Nephron progenitor cell (in vitro differentiated cells): ENCODE measurements around the gene MAPK9.

Experiments
- DNase-seq: peaks from one replicate; pipeline ENCODE4 v3.0.0; 2021
- H3K27ac Mint-ChIP-seq: 2 replicates; pipeline ENCODE4 v1.8.0; 2021; ENCODE audit warnings: mild to moderate bottlenecking, moderate library complexity, mixed read lengths
- H3K27me3 Mint-ChIP-seq: 2 replicates; pipeline ENCODE4 v1.8.0; 2021; ENCODE audit warnings: mild to moderate bottlenecking, low read depth, mixed read lengths; ENCODE audit not compliant: poor library complexity
- H3K36me3 Mint-ChIP-seq: 2 replicates; pipeline ENCODE4 v1.8.0; 2021; ENCODE audit warnings: low read depth, mixed read lengths
- H3K4me1 Mint-ChIP-seq: 2 replicates; pipeline ENCODE4 v1.8.0; 2021; ENCODE audit warnings: mixed read lengths
- H3K4me3 Mint-ChIP-seq: 2 replicates; pipeline ENCODE4 v1.8.0; 2021; ENCODE audit warnings: mild to moderate bottlenecking, moderate library complexity, mixed read lengths
- H3K9me3 Mint-ChIP-seq: 2 replicates; pipeline ENCODE4 v1.8.0; 2021; ENCODE audit warnings: mild to moderate bottlenecking, moderate library complexity, mixed read lengths
- TF ChIP-seq, protein P1 (sequence below): fragments of 200-600 bp; sonication (generic); IDR thresholded peaks from 2 replicates; pipeline ENCODE4 v1.5.0; 2021; ENCODE audit warnings: antibody characterized with exemption

The MAPK9 gene

DNA sequence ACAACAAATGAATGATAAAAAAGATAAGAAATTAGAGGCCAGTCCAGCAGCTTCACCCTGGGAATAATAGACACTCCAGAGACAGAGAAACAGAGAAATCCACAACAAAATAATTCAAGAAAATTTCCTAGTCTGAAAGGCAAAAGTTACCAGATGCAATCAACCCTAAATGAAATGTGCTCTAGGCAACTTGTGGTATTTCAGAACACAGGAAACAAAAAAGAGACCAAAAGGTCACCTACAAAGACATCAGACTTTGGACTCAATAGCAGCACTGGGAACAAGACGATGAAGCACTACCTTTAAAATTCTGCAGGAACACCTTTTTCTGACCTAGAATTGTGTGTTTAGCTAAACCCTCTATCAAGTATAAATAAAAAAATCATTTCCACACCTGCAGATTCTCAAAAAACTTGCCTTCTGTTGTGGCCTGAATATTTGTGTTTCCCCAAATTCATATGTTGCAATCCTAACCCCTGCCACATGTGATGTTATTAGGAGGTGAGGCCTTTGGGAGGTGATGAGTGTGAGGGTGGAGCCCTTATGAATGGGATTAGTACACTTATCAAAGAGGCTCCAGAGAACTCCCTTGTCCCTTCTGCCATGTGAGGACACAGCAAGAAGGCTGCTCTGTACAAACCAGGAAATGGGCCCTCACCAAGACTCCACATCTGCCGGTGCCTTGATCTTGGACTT, 5.9 kb upstream of the MAPK9 start:
- no peak for DNase-seq
- Mint-ChIP-seq H3K27me3 (peaks cover 7% of the 10 kb centered on the region), H3K4me1 (peaks cover 11% of the 10 kb centered on the region), H3K9me3 (peaks cover 3% of the 10 kb centered on the region), H3K27ac (no peak overlapping the region), H3K4me3 (no peak overlapping the region), H3K36me3 (peaks cover 54% of the 10 kb centered on the region)
- TF ChIP-seq, protein P1, sequence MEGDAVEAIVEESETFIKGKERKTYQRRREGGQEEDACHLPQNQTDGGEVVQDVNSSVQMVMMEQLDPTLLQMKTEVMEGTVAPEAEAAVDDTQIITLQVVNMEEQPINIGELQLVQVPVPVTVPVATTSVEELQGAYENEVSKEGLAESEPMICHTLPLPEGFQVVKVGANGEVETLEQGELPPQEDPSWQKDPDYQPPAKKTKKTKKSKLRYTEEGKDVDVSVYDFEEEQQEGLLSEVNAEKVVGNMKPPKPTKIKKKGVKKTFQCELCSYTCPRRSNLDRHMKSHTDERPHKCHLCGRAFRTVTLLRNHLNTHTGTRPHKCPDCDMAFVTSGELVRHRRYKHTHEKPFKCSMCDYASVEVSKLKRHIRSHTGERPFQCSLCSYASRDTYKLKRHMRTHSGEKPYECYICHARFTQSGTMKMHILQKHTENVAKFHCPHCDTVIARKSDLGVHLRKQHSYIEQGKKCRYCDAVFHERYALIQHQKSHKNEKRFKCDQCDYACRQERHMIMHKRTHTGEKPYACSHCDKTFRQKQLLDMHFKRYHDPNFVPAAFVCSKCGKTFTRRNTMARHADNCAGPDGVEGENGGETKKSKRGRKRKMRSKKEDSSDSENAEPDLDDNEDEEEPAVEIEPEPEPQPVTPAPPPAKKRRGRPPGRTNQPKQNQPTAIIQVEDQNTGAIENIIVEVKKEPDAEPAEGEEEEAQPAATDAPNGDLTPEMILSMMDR: no peak

DNA sequence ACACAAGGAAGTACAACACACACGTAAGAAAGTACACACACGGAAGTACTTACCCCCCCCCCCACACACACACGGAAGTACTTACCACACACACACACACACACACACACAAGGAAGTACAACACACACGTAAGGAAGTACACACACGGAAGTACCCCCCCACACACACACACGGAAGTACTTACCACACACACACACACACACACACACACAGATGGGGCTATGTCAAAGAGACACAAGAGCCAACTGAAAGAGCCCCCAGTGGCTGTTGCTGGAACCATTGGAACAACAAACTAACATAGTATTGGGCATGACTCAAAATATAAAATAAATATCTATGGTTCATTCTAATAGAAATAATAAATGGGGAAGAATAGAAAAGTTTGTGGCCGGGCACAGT, 4.9 kb upstream of the MAPK9 start:
- no peak overlapping the region for H3K27ac Mint-ChIP-seq
- no peak for DNase-seq
- peaks cover 7% of the 10 kb centered on the region for H3K27me3 Mint-ChIP-seq
- H3K4me3 Mint-ChIP-seq: no peak overlapping the region
- H3K4me1 Mint-ChIP-seq: peaks cover 14% of the 10 kb centered on the region
- peaks cover 46% of the 10 kb centered on the region for H3K36me3 Mint-ChIP-seq
- TF ChIP-seq, protein P1: no peak
- H3K9me3 Mint-ChIP-seq: peaks cover 3% of the 10 kb centered on the region

DNA sequence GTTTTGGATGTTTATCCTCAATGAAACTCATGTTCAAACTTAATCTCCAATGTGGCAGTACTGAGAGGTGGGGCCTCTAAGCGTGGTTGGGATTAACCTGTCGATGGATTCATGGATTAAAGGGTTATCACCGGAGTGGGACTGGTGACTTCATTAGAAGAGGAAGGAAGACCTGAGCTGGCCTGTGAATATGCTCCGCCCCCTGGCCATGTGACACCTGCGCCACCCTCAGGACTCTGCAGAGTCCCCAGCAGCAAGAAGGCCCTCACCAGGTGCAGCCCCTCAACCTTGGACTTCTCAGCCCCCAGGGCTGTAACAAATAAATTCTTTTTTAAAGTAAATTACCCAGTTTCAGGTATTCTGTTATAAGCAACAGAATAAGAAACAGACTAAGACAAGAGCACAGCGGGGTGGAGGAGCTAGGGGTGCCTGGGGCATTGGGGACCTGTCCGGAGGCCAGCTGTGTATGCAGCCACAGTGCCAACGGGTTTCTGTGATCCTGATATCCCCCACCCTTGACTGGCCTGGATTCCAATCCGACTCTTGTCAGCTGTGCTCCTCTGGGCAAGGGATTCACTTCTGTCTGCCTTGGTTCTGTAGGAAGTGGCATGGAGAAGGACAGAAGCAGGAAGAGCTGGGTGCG, 3.2 kb upstream of the MAPK9 start:
- Mint-ChIP-seq H3K9me3 (peaks cover 3% of the 10 kb centered on the region), H3K36me3 (peaks cover 35% of the 10 kb centered on the region), H3K4me1 (peaks cover 25% of the 10 kb centered on the region), H3K27me3 (peaks cover 10% of the 10 kb centered on the region), H3K4me3 (no peak overlapping the region), H3K27ac (no peak overlapping the region)
- TF ChIP-seq, protein P1: no peak
- no peak for DNase-seq

- TF ChIP-seq, protein P1: no peak
- H3K4me3 Mint-ChIP-seq: no peak overlapping the region
- H3K27me3 Mint-ChIP-seq: peaks cover 10% of the 10 kb centered on the region
- peaks cover 35% of the 10 kb centered on the region for H3K36me3 Mint-ChIP-seq
- no peak overlapping the region for H3K27ac Mint-ChIP-seq
- peaks cover 3% of the 10 kb centered on the region for H3K9me3 Mint-ChIP-seq
- H3K4me1 Mint-ChIP-seq: peaks cover 31% of the 10 kb centered on the region
- no peak for DNase-seq
Measured at GRCh38 chr5:180294411-180294810, 2.5 kb upstream of the MAPK9 start.

DNA sequence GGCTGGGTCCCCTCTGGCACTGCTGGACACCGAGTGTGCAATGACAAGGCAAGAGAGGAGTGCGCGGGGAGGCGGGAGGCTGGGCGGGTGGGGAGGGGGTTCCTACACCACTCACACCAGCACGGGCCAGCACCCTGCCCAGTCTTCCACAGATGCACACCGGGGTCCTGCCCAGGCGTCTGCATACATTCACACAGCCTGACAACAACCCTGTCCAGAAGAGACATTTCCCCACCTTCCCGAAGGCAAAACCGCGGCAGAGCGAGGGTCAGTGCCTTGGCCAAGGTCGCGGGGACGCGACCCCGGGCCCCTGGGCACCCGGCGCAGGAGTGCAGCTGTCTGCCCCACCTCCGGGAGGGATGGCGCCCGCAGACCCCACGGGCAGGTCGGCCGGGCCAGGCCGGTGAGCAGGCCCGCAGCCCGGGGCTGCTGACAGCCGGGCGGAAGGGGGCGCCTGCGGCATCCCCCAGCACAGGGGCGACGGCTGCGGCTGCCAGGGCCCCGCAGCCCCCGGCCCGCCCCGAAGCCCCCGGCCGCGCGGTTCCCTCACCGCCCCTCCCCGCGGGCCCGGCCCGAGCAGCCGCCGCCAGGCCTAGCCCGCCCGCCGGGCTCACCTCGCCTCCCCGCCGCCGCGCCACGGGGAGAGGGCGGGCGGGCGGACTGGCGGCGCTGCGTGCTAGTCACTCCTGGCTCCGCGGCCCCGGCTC, 496 bp downstream of the MAPK9 start:
- DNase-seq: peak; percentile 34
- H3K4me3 Mint-ChIP-seq: peak overlapping the region; percentile 87
- peaks cover 6% of the 10 kb centered on the region for H3K27me3 Mint-ChIP-seq

More for the DNA sequence above, 496 bp downstream of the MAPK9 start:
- TF ChIP-seq, protein P1: no peak
- H3K4me1 Mint-ChIP-seq: peaks cover 33% of the 10 kb centered on the region
- no peak overlapping the region for H3K27ac Mint-ChIP-seq
- H3K36me3 Mint-ChIP-seq: peaks cover 42% of the 10 kb centered on the region
- peaks cover 6% of the 10 kb centered on the region for H3K9me3 Mint-ChIP-seq
